Measurements from ENCODE around the gene NXPE4. TPM values are rescaled to one million over a fixed set of nuclear protein-coding genes. Genes with fewer than 3 reads are reported as not detected.
"Not testable (repeated sequence)": the region's sequence is repeated elsewhere in the genome, so short reads cannot be mapped to it uniquely, and the experiment has no call there.

The NXPE4 gene
- total RNA-seq (not detected in 2 replicates), polyA plus RNA-seq (not detected in 2 replicates), polyA minus RNA-seq (ENCODE audit: low replicate concordance) (not detected in 2 replicates)
- polyA plus RNA-seq (2012), result not detected in 2 replicates

- no peak for TF ChIP-seq CTCF (conservative IDR thresholded peaks at IDR 0.05 in 1 of 2, IDR thresholded peaks at IDR 0.05 in 1 of 2; ENCODE audit: low read depth in 1 of 2, low read length in 2 of 2)
- TF ChIP-seq EZH2 (IDR thresholded peaks at IDR 0.05; ENCODE audit: low read length, missing control alignments), result no peak
- no peaks in the 10 kb centered on the region for H3K36me3 ChIP-seq (ENCODE audit: control insufficient read depth, insufficient read depth, low read length)
- H4K20me1 ChIP-seq (ENCODE audit: control insufficient read depth, extremely low read depth, insufficient read depth, low read length), result no peaks in the 10 kb centered on the region
- H3K79me2 ChIP-seq (ENCODE audit: control insufficient read depth, insufficient read depth, low read length), result no peaks in the 10 kb centered on the region
- no peak for DNase-seq (ENCODE audit: low read depth in 2 of 2)
- no peaks in the 10 kb centered on the region for H3K9me3 ChIP-seq (ENCODE audit: control insufficient read depth, insufficient read depth, low read depth, low read length)
- no peak within 1 kb of the TSS for H3K27ac ChIP-seq (ENCODE audit: insufficient read depth, low read length)
- no peak within 1 kb of the TSS for H2AFZ ChIP-seq (ENCODE audit: low read length)
- H3K9ac ChIP-seq (ENCODE audit: insufficient read depth, low read length), result no peak within 1 kb of the TSS
- H3K4me1 ChIP-seq (ENCODE audit: control insufficient read depth, extremely low read depth, insufficient read depth, low read length), result no peaks in the 10 kb centered on the region
- H3K4me3 ChIP-seq (replicated peaks in 1 of 4; ENCODE audit: control extremely low read depth in 1 of 4, insufficient read depth in 1 of 4, low read depth in 3 of 4, low read length in 4 of 4), result no peak within 1 kb of the TSS
- H3K27me3 ChIP-seq (ENCODE audit: control insufficient read depth, insufficient read depth, low read length), result no peaks in the 10 kb centered on the region
- no peak within 1 kb of the TSS for H3K4me2 ChIP-seq (ENCODE audit: extremely low read depth, insufficient read depth, low read length)
These were observed at the start of gene NXPE4 for GRCh38 chr11:114595571-114595970. NXPE4 (minus strand) TSS chr11:114595786; CDS start chr11:114594759, 1,027 bp downstream.

- H3K9me3 ChIP-seq (ENCODE audit: control insufficient read depth, insufficient read depth, low read depth, low read length); H3K79me2 ChIP-seq (ENCODE audit: control insufficient read depth, insufficient read depth, low read length); H3K9ac ChIP-seq (ENCODE audit: insufficient read depth, low read length); H2AFZ ChIP-seq (ENCODE audit: low read length); H3K36me3 ChIP-seq (ENCODE audit: control insufficient read depth, insufficient read depth, low read length); DNase-seq (ENCODE audit: low read depth in 2 of 2); H3K27me3 ChIP-seq (ENCODE audit: control insufficient read depth, insufficient read depth, low read length); H3K27ac ChIP-seq (ENCODE audit: insufficient read depth, low read length); H3K4me1 ChIP-seq (ENCODE audit: control insufficient read depth, extremely low read depth, insufficient read depth, low read length); H3K4me2 ChIP-seq (ENCODE audit: extremely low read depth, insufficient read depth, low read length); H3K4me3 ChIP-seq (replicated peaks in 1 of 4; ENCODE audit: control extremely low read depth in 1 of 4, insufficient read depth in 1 of 4, low read depth in 3 of 4, low read length in 4 of 4); H4K20me1 ChIP-seq (ENCODE audit: control insufficient read depth, extremely low read depth, insufficient read depth, low read length): not testable (repeated sequence)
These were observed 43.9 kb upstream of the NXPE4 start for GRCh38 chr11:114639440-114639839.

- not testable (repeated sequence) for H3K79me2 ChIP-seq (ENCODE audit: control insufficient read depth, insufficient read depth, low read length); H2AFZ ChIP-seq (ENCODE audit: low read length); H3K27me3 ChIP-seq (ENCODE audit: control insufficient read depth, insufficient read depth, low read length); H3K4me2 ChIP-seq (ENCODE audit: extremely low read depth, insufficient read depth, low read length); H4K20me1 ChIP-seq (ENCODE audit: control insufficient read depth, extremely low read depth, insufficient read depth, low read length); DNase-seq (ENCODE audit: low read depth in 2 of 2); H3K36me3 ChIP-seq (ENCODE audit: control insufficient read depth, insufficient read depth, low read length); H3K27ac ChIP-seq (ENCODE audit: insufficient read depth, low read length); H3K4me1 ChIP-seq (ENCODE audit: control insufficient read depth, extremely low read depth, insufficient read depth, low read length); H3K4me3 ChIP-seq (replicated peaks in 1 of 4; ENCODE audit: control extremely low read depth in 1 of 4, insufficient read depth in 1 of 4, low read depth in 3 of 4, low read length in 4 of 4); H3K9ac ChIP-seq (ENCODE audit: insufficient read depth, low read length); H3K9me3 ChIP-seq (ENCODE audit: control insufficient read depth, insufficient read depth, low read depth, low read length)
These were observed 35.9 kb upstream of the NXPE4 start for GRCh38 chr11:114631445-114631965.

GRCh38 chr11:114625294-114625693 is 29.7 kb upstream of the NXPE4 start:
- no peaks in the 10 kb centered on the region for H4K20me1 ChIP-seq (ENCODE audit: control insufficient read depth, extremely low read depth, insufficient read depth, low read length)
- H3K79me2 ChIP-seq (ENCODE audit: control insufficient read depth, insufficient read depth, low read length), result no peaks in the 10 kb centered on the region
- no peaks in the 10 kb centered on the region for H3K27me3 ChIP-seq (ENCODE audit: control insufficient read depth, insufficient read depth, low read length)
- no peak overlapping the region for H3K27ac ChIP-seq (ENCODE audit: insufficient read depth, low read length)
- no peak overlapping the region for H3K9ac ChIP-seq (ENCODE audit: insufficient read depth, low read length)
- no peaks in the 10 kb centered on the region for H3K36me3 ChIP-seq (ENCODE audit: control insufficient read depth, insufficient read depth, low read length)
- no peak overlapping the region for H3K4me2 ChIP-seq (ENCODE audit: extremely low read depth, insufficient read depth, low read length)
- no peak for DNase-seq (ENCODE audit: low read depth in 2 of 2)
- no peak overlapping the region for H2AFZ ChIP-seq (ENCODE audit: low read length)
- H3K9me3 ChIP-seq (ENCODE audit: control insufficient read depth, insufficient read depth, low read depth, low read length), result no peaks in the 10 kb centered on the region
- H3K4me3 ChIP-seq (replicated peaks in 1 of 4; ENCODE audit: control extremely low read depth in 1 of 4, insufficient read depth in 1 of 4, low read depth in 3 of 4, low read length in 4 of 4), result no peak overlapping the region
- TF ChIP-seq EZH2 (IDR thresholded peaks at IDR 0.05; ENCODE audit: low read length, missing control alignments) (no peak), CTCF (conservative IDR thresholded peaks at IDR 0.05 in 1 of 2, IDR thresholded peaks at IDR 0.05 in 1 of 2; ENCODE audit: low read depth in 1 of 2, low read length in 2 of 2) (no peak)
- H3K4me1 ChIP-seq (ENCODE audit: control insufficient read depth, extremely low read depth, insufficient read depth, low read length), result no peaks in the 10 kb centered on the region

Data from fibroblast of lung (primary cell).